H9 (cell line): ENCODE measurements around the gene IFT57. TPM values are rescaled to one million over a fixed set of nuclear protein-coding genes. Genes with fewer than 3 reads are reported as not detected.

Experiments used
- DNase-seq: peaks from one replicate; pipeline ENCODE4 v3.0.0-alpha.2; 2017
- H2AFZ ChIP-seq: one replicate; pipeline ENCODE4 v1.6.1; 2013; ENCODE audit warnings: mild to moderate bottlenecking, low read length, control low read depth, moderate library complexity
- H2AK5ac ChIP-seq: 2 replicates; pipeline ENCODE4 v1.6.1; 2013; ENCODE audit warnings: low read length, control low read depth, mixed read lengths; ENCODE audit not compliant: insufficient read length
- H2BK120ac ChIP-seq: one replicate; pipeline ENCODE4 v1.6.1; 2013; ENCODE audit warnings: low read depth, mild to moderate bottlenecking, low read length, control low read depth, inconsistent platforms; ENCODE audit not compliant: poor library complexity, severe bottlenecking
- H2BK12ac ChIP-seq: 2 replicates; pipeline ENCODE4 v1.6.1; 2013; ENCODE audit warnings: low read length, control low read depth, mixed read lengths, low read depth; ENCODE audit not compliant: insufficient read length
- H2BK15ac ChIP-seq: 2 replicates; pipeline ENCODE4 v1.6.1; 2013; ENCODE audit warnings: low read depth, low read length, control low read depth
- H2BK20ac ChIP-seq: one replicate; pipeline ENCODE4 v1.6.1; 2013; ENCODE audit warnings: low read depth, mild to moderate bottlenecking, low read length, control low read depth, inconsistent platforms; ENCODE audit not compliant: poor library complexity, severe bottlenecking
- H2BK5ac ChIP-seq: 2 replicates; pipeline ENCODE4 v1.6.1; 2013; ENCODE audit warnings: low read length, control low read depth, mixed read lengths; ENCODE audit not compliant: insufficient read length
- H3K14ac ChIP-seq: 2 replicates; pipeline ENCODE4 v1.6.1; 2013; ENCODE audit warnings: low read length, control low read depth; ENCODE audit not compliant: insufficient read depth
- H3K18ac ChIP-seq: 2 replicates; pipeline ENCODE4 v1.6.1; 2013; ENCODE audit warnings: low read depth, mild to moderate bottlenecking, mixed read lengths, low read length, control low read depth; ENCODE audit not compliant: insufficient read length
- H3K23ac ChIP-seq: 2 replicates; pipeline ENCODE4 v1.6.1; 2013; ENCODE audit warnings: low read length, control low read depth, mixed read lengths, low read depth; ENCODE audit not compliant: insufficient read length
- H3K23me2 ChIP-seq: 2 replicates; pipeline ENCODE4 v1.6.1; 2013; ENCODE audit warnings: low read depth, mild to moderate bottlenecking, mixed read lengths, low read length, control low read depth; ENCODE audit not compliant: insufficient read length, poor library complexity, severe bottlenecking
- H3K27ac ChIP-seq: 2 replicates; pipeline ENCODE4 v1.5.1; 2013; ENCODE audit warnings: low read length, control low read depth, mixed read lengths, low read depth; ENCODE audit not compliant: insufficient read length
- H3K27me3 ChIP-seq: 2 replicates; pipeline ENCODE4 v1.6.1; 2013; ENCODE audit warnings: low read length, control low read depth, inconsistent platforms; ENCODE audit not compliant: insufficient read depth
- H3K4ac ChIP-seq: 2 replicates; pipeline ENCODE4 v1.6.1; 2013; ENCODE audit warnings: low read depth, mild to moderate bottlenecking, control low read depth, inconsistent platforms, low read length, moderate library complexity
- H3K4me1 ChIP-seq: 2 replicates; pipeline ENCODE4 v1.6.1; 2013; ENCODE audit warnings: low read length, control low read depth, inconsistent platforms; ENCODE audit not compliant: insufficient read depth
- H3K4me2 ChIP-seq: 2 replicates; pipeline ENCODE4 v1.6.1; 2013; ENCODE audit warnings: low read length, control low read depth, mixed read lengths; ENCODE audit not compliant: insufficient read length, insufficient read depth
- H3K56ac ChIP-seq: 2 replicates; pipeline ENCODE4 v1.6.1; 2013; ENCODE audit warnings: low read depth, mild to moderate bottlenecking, mixed read lengths, low read length, control low read depth; ENCODE audit not compliant: insufficient read length
- H3K79me1 ChIP-seq: 2 replicates; pipeline ENCODE4 v1.6.1; 2013; ENCODE audit warnings: low read depth, mild to moderate bottlenecking, moderate library complexity, low read length, control low read depth, inconsistent platforms; ENCODE audit not compliant: insufficient read depth, poor library complexity, severe bottlenecking
- H3K79me2 ChIP-seq: 2 replicates; pipeline ENCODE4 v1.6.1; 2013; ENCODE audit warnings: low read length, control low read depth, inconsistent platforms; ENCODE audit not compliant: insufficient read depth
- H3K9ac ChIP-seq: 2 replicates; pipeline ENCODE4 v1.6.1; 2013; ENCODE audit warnings: low read length, control low read depth, mixed read lengths; ENCODE audit not compliant: insufficient read length; ENCODE audit errors: extremely low read depth
- H3K9me3 ChIP-seq: one replicate; pipeline ENCODE4 v1.6.1; 2013; ENCODE audit warnings: low read depth, low read length, inconsistent platforms; ENCODE audit not compliant: control insufficient read depth
- H3T11ph ChIP-seq: one replicate; pipeline ENCODE4 v1.6.1; 2013; ENCODE audit warnings: mild to moderate bottlenecking, low read length, control low read depth, inconsistent platforms
- H4K20me1 ChIP-seq: one replicate; pipeline ENCODE4 v1.6.1; 2013; ENCODE audit not compliant: control insufficient read depth, insufficient read length, insufficient read depth
- H4K5ac ChIP-seq: 2 replicates; pipeline ENCODE4 v1.6.1; 2013; ENCODE audit warnings: low read depth, mild to moderate bottlenecking, mixed read lengths, low read length, control low read depth; ENCODE audit not compliant: insufficient read length
- H4K8ac ChIP-seq: replicated peaks from 2 replicates; pipeline ENCODE4 v1.6.1; 2013; ENCODE audit warnings: low read length, control low read depth, mixed read lengths, low read depth; ENCODE audit not compliant: insufficient read length
- H4K91ac ChIP-seq: 2 replicates; pipeline ENCODE4 v1.6.1; 2013; ENCODE audit warnings: low read depth, mild to moderate bottlenecking, moderate library complexity, mixed read lengths, low read length, control low read depth; ENCODE audit not compliant: insufficient read length
- H3K27ac Mint-ChIP-seq, 3 experiments: 2 replicates in 2 of 3; 3 replicates in 1 of 3; pipeline ENCODE4 v1.8.0; 2020 to 2021; ENCODE audit warnings: mixed read lengths in 3 of 3, mild to moderate bottlenecking in 1 of 3, moderate library complexity in 1 of 3
- H3K27me3 Mint-ChIP-seq: 2 replicates; pipeline ENCODE4 v1.8.0; 2021; ENCODE audit warnings: low read depth, mild to moderate bottlenecking, moderate library complexity, mixed read lengths
- H3K36me3 Mint-ChIP-seq, 3 experiments: 2 replicates in 2 of 3; 3 replicates in 1 of 3; pipeline ENCODE4 v1.8.0; 2020 to 2021; ENCODE audit warnings: low read depth in 3 of 3, mixed read lengths in 3 of 3; ENCODE audit not compliant: insufficient read depth in 1 of 3
- H3K4me1 Mint-ChIP-seq, 2 experiments: 2 replicates each; pipeline ENCODE4 v1.8.0; 2020; ENCODE audit warnings: mixed read lengths in 2 of 2
- H3K4me3 Mint-ChIP-seq, 2 experiments: 2 replicates in 1 of 2; 3 replicates in 1 of 2; pipeline ENCODE4 v1.8.0; 2020 to 2021; ENCODE audit warnings: mild to moderate bottlenecking in 2 of 2, mixed read lengths in 2 of 2, moderate library complexity in 1 of 2
- H3K9me3 Mint-ChIP-seq, 2 experiments: 2 replicates in 1 of 2; 3 replicates in 1 of 2; pipeline ENCODE4 v1.8.0; 2020; ENCODE audit warnings: mild to moderate bottlenecking in 2 of 2, mixed read lengths in 2 of 2, moderate library complexity in 1 of 2
- CTCF ChIP-seq: fragments of 200-600 bp; sonication (generic); conservative IDR thresholded peaks from 3 replicates; pipeline ENCODE4 v1.8.0; 2021; ENCODE audit warnings: antibody characterized with exemption, mild to moderate bottlenecking
- WGBS: extraction: QIAGEN DNeasy Blood & Tissue Kit; methylation state at CpG from one replicate; pipeline ENCODE4 v1.1.7; 2013; ENCODE audit warnings: missing lambda C conversion rate, low lambda C conversion rate, mixed read lengths; ENCODE audit not compliant: insufficient read length; ENCODE audit errors: extremely low coverage; 5-methylcytosine and 5-hydroxymethylcytosine counted together
- total RNA-seq: library from RNA; stranded (reverse); gene quantifications from 2 replicates; pipeline ENCODE4 v1.2.1, GENCODE V29; 2021

Gene IFT57
- total RNA-seq, 1 experiment from 2014 or later = 21.4 TPM

- Histone ChIP-seq H3K14ac (no peak overlapping the region), H2AFZ (no peak overlapping the region), H3K9ac (no peak overlapping the region), H3K27me3 (no peaks in the 10 kb centered on the region), H2BK15ac (no peak overlapping the region), H3K79me1 (no peaks in the 10 kb centered on the region), H2BK20ac (no peak overlapping the region), H2AK5ac (no peak overlapping the region), H3K27ac (no peak overlapping the region), H2BK12ac (no peak overlapping the region), H3T11ph (no peak overlapping the region), H2BK5ac (no peak overlapping the region), H2BK120ac (no peak overlapping the region), H3K23me2 (no peaks in the 10 kb centered on the region), H4K8ac (no peak overlapping the region), H4K91ac (no peak overlapping the region), H4K20me1 (no peaks in the 10 kb centered on the region), H3K4me2 (no peak overlapping the region), H3K4me1 (no peaks in the 10 kb centered on the region), H3K23ac (no peak overlapping the region), H3K4ac (no peak overlapping the region), H3K56ac (no peak overlapping the region), H3K79me2 (no peaks in the 10 kb centered on the region), H3K18ac (no peak overlapping the region), H3K9me3 (no peaks in the 10 kb centered on the region), H4K5ac (no peak overlapping the region)
- H3K4me1 Mint-ChIP-seq = peaks cover 4 to 12% of the 10 kb centered on the region in 2 experiments
- no peak for DNase-seq
- no CpG with 5 or more reads among the region's 1 CpG for WGBS
- no peak overlapping the region for H3K4me3 Mint-ChIP-seq
- no peaks in the 10 kb centered on the region for H3K27me3 Mint-ChIP-seq
- TF ChIP-seq CTCF = no peak
- H3K9me3 Mint-ChIP-seq = no peaks in the 10 kb centered on the region
- H3K27ac Mint-ChIP-seq = no peak overlapping the region
- no peaks in the 10 kb centered on the region for H3K36me3 Mint-ChIP-seq
These were observed 87.7 kb downstream of the IFT57 start for GRCh38 chr3:108134555-108134880.
